ENCODE measurements around the gene TGM5.

The TGM5 gene

DNA sequence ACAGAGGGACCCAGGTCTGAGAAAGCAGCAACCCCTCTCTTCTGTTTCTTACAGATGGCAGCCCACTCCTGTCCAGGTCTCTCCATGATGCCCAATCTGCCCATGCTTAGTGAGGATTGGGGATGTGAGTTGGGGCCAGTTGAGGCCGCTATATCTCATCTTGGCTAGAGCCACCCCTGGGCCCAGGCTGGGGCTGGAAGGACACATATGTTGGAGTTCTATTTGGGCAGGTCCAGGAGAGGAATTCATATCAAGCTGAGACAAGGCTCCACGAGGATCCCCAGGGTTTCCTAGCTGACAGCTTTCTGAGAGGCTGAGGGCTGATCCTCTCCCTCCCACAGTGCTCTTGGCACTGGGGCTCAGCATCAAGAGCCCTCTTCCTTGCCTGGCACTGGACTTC is 11.4 kb downstream of the TGM5 start:
- Histone ChIP-seq H3K9me3 (ENCODE audit: control insufficient read depth in 1 of 2, low read length in 2 of 2) (no peaks in the 10 kb centered on the region), H3K4me3 (ENCODE audit: low read depth in 1 of 2, low read length in 2 of 2) (no peak overlapping the region), H3K4me1 (ENCODE audit: control insufficient read depth in 1 of 2, insufficient read depth in 2 of 2, low read length in 2 of 2) (no peaks in the 10 kb centered on the region), H3K36me3 (ENCODE audit: control insufficient read depth in 1 of 2, insufficient read depth in 2 of 2, low read length in 2 of 2) (no peaks in the 10 kb centered on the region), H3K27me3 (ENCODE audit: low read depth, low read length) (no peaks in the 10 kb centered on the region), H3K27ac (ENCODE audit: low read length) (no peak overlapping the region)

DNA sequence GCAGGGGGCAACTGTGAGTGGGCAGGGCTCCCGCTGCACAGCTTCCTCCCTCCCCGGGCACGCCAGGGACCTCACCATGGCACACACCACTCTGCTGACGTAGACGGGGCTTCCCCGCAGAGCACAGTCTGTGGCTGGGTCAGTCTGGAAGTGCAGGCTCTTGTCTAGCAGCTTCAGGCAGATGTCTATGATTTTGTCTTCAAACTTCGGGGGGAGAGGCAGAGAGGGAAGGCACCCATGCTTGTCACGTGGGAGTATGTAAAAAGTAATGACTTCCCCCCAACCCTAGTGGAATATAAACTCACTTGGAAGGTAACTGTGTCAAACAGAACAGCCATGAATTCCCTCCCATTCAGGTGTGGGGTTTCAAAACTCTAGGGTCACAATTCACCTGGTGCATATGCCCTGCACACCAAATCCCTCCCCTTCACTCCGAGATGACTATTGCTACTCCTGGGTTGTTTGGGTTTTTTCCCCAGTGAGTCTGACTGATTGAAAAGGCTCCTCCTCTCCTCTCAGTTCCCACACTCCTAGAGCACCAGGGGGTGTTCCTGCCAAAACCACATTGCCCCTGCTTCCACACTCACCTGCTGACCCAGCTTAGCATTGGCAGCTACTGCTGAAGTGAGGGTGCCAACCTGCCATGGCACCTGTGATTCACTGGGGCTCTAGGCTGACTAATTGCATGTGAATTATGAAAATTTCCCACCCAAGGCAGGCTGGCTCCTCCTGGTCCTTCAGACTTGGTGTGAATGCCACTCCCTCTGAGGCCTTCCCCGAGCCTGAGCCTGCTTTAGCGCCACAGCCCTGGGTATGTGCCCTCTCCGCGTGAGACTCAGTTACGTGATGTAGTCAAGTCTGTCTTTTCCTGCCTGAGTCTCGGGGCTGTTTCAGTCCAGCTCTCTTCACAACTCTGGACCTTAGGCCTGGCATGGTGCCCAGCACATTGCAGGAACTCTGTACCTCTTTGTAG is 13.0 kb downstream of the TGM5 start:
- Histone ChIP-seq H3K9me3 (ENCODE audit: control insufficient read depth in 1 of 2, low read length in 2 of 2) (no peaks in the 10 kb centered on the region), H3K4me1 (ENCODE audit: control insufficient read depth in 1 of 2, insufficient read depth in 2 of 2, low read length in 2 of 2) (no peaks in the 10 kb centered on the region), H3K27ac (ENCODE audit: low read length) (no peak overlapping the region), H3K4me3 (ENCODE audit: low read depth in 1 of 2, low read length in 2 of 2) (no peak overlapping the region), H3K36me3 (ENCODE audit: control insufficient read depth in 1 of 2, insufficient read depth in 2 of 2, low read length in 2 of 2) (no peaks in the 10 kb centered on the region), H3K27me3 (ENCODE audit: low read depth, low read length) (no peaks in the 10 kb centered on the region)

- H3K9me3 ChIP-seq (ENCODE audit: control insufficient read depth in 1 of 2, low read length in 2 of 2): no peaks in the 10 kb centered on the region
- H3K4me1 ChIP-seq (ENCODE audit: control insufficient read depth in 1 of 2, insufficient read depth in 2 of 2, low read length in 2 of 2): no peaks in the 10 kb centered on the region
- H3K4me3 ChIP-seq (ENCODE audit: low read depth in 1 of 2, low read length in 2 of 2): no peak overlapping the region
- H3K27ac ChIP-seq (ENCODE audit: low read length): no peak overlapping the region
- no peaks in the 10 kb centered on the region for H3K36me3 ChIP-seq (ENCODE audit: control insufficient read depth in 1 of 2, insufficient read depth in 2 of 2, low read length in 2 of 2)
- no peaks in the 10 kb centered on the region for H3K27me3 ChIP-seq (ENCODE audit: low read depth, low read length)
Observed at GRCh38 chr15:43251871-43252250, 14.9 kb downstream of the TGM5 start.

DNA sequence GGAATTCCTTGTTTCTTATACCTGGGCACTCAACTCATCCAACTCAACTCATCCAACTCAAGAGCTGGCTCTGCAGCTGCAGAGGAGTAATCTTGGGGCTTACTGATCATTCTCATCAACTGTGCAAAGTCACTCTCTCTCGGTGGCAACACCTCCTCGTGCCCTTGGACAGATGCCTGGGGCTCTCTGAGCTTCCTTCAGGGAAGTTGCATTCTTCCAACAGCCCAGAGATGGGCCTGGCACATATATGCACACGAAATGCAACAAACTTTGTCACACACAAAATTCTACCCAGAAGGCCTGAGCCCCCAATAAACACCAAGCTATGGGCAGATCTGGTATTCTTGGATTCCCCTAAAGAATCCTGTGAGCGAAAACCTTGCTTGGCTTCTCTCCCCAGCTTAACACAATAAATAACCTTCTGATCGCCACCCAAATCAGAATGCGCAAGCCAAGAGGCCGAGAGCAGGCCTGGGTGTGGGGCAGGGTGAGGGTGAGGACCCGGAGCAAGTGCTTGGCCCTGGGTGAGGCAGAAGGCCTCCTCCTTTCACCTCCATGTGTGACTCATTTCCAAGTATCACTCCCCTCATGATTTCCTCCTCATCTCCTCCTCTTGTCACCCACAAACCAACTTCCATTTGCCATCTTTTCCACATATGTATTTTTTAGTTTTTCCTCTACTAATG is 15.4 kb downstream of the TGM5 start:
- H3K27me3 ChIP-seq (ENCODE audit: low read depth, low read length): no peaks in the 10 kb centered on the region
- no peaks in the 10 kb centered on the region for H3K36me3 ChIP-seq (ENCODE audit: control insufficient read depth in 1 of 2, insufficient read depth in 2 of 2, low read length in 2 of 2)
- no peaks in the 10 kb centered on the region for H3K4me1 ChIP-seq (ENCODE audit: control insufficient read depth in 1 of 2, insufficient read depth in 2 of 2, low read length in 2 of 2)
- H3K9me3 ChIP-seq (ENCODE audit: control insufficient read depth in 1 of 2, low read length in 2 of 2): no peaks in the 10 kb centered on the region
- H3K4me3 ChIP-seq (ENCODE audit: low read depth in 1 of 2, low read length in 2 of 2): no peak overlapping the region
- H3K27ac ChIP-seq (ENCODE audit: low read length): no peak overlapping the region

DNA sequence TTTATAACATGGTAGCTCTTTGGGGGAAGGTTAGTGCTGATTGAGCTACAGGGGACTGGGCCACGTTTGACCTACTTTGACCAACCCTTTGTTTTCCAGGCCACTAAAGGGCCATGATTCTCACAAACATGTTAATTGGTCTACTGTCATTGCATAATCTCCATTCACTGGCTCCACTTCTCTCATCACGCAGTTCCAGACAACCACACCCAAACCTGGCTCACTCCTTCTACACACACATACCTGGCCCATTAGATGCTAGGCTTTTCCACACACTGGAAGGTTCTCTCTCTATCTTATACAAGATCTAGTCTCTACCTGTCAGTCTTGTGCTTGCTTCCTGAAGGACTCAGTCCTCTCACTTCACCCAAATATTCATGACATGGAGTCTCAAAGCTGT is 15.9 kb downstream of the TGM5 start:
- Histone ChIP-seq H3K4me3 (ENCODE audit: low read depth in 1 of 2, low read length in 2 of 2) (no peak overlapping the region), H3K27me3 (ENCODE audit: low read depth, low read length) (no peaks in the 10 kb centered on the region), H3K9me3 (ENCODE audit: control insufficient read depth in 1 of 2, low read length in 2 of 2) (no peaks in the 10 kb centered on the region), H3K36me3 (ENCODE audit: control insufficient read depth in 1 of 2, insufficient read depth in 2 of 2, low read length in 2 of 2) (no peaks in the 10 kb centered on the region), H3K27ac (ENCODE audit: low read length) (no peak overlapping the region), H3K4me1 (ENCODE audit: control insufficient read depth in 1 of 2, insufficient read depth in 2 of 2, low read length in 2 of 2) (no peaks in the 10 kb centered on the region)

- Histone ChIP-seq H3K27ac (ENCODE audit: low read length) (no peak overlapping the region), H3K36me3 (ENCODE audit: control insufficient read depth in 1 of 2, insufficient read depth in 2 of 2, low read length in 2 of 2) (no peaks in the 10 kb centered on the region), H3K27me3 (ENCODE audit: low read depth, low read length) (no peaks in the 10 kb centered on the region)
Observed at GRCh38 chr15:43249699-43250203, 17.0 kb downstream of the TGM5 start.

DNA sequence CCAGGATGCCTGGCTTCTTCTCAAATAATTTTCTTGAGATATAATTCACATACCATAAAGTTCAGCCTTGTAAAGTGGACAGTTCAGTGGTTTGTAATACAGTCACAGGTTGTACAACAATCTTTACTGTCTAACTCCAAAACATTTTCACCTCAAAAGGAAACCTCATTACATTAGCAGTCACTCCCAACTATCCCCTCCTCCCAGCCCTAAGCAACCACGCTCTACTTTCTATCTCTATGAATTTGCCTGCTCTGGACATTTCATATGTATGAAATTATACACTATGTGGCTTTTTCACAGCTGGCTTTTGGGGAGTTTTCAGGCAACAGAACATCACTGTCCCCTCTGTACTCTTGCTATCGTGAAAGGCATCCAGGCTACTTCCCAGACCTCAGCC is 17.5 kb downstream of the TGM5 start:
- H3K27me3 ChIP-seq (ENCODE audit: low read depth, low read length): no peaks in the 10 kb centered on the region
- H3K4me3 ChIP-seq (ENCODE audit: low read depth in 1 of 2, low read length in 2 of 2): no peak overlapping the region
- H3K9me3 ChIP-seq (ENCODE audit: control insufficient read depth in 1 of 2, low read length in 2 of 2): no peaks in the 10 kb centered on the region
- no peaks in the 10 kb centered on the region for H3K4me1 ChIP-seq (ENCODE audit: control insufficient read depth in 1 of 2, insufficient read depth in 2 of 2, low read length in 2 of 2)
- H3K36me3 ChIP-seq (ENCODE audit: control insufficient read depth in 1 of 2, insufficient read depth in 2 of 2, low read length in 2 of 2): no peaks in the 10 kb centered on the region
- H3K27ac ChIP-seq (ENCODE audit: low read length): no peak overlapping the region

More at GRCh38 chr15:43249699-43250203, 17.0 kb downstream of the TGM5 start:
- Histone ChIP-seq H3K4me3 (ENCODE audit: low read depth in 1 of 2, low read length in 2 of 2) (no peak overlapping the region), H3K9me3 (ENCODE audit: control insufficient read depth in 1 of 2, low read length in 2 of 2) (no peaks in the 10 kb centered on the region), H3K4me1 (ENCODE audit: control insufficient read depth in 1 of 2, insufficient read depth in 2 of 2, low read length in 2 of 2) (no peaks in the 10 kb centered on the region)

DNA sequence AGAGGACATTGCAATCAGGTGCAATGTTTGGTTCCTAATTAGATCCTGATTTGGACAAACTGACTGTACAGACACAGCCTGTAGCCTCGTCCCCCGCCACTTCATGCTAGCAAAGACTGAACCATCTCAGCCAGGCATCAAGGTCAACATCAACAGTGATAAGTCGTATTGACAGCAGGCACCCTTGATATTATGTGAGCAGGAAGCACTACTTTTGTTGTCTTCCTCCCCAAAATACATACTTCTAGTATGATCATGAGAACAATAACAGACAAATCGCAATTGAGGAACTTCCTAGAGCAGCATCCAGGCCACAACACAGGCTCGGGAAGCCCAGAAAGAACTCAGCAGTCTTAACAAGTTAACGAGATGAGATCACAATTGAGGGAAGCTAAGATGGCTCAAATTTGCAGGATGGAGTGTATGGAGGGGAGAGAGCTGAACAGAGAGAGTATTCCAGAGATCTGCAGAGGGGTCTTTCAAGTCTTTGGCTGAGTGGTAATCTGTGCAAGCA is 20.4 kb downstream of the TGM5 start:
- no peak overlapping the region for H3K4me3 ChIP-seq (ENCODE audit: low read depth in 1 of 2, low read length in 2 of 2)
- H3K27ac ChIP-seq (ENCODE audit: low read length): no peak overlapping the region
- H3K36me3 ChIP-seq (ENCODE audit: control insufficient read depth in 1 of 2, insufficient read depth in 2 of 2, low read length in 2 of 2): no peaks in the 10 kb centered on the region
- H3K9me3 ChIP-seq (ENCODE audit: control insufficient read depth in 1 of 2, low read length in 2 of 2): no peaks in the 10 kb centered on the region
- no peaks in the 10 kb centered on the region for H3K27me3 ChIP-seq (ENCODE audit: low read depth, low read length)
- no peaks in the 10 kb centered on the region for H3K4me1 ChIP-seq (ENCODE audit: control insufficient read depth in 1 of 2, insufficient read depth in 2 of 2, low read length in 2 of 2)

- H3K4me1 ChIP-seq (ENCODE audit: control insufficient read depth in 1 of 2, insufficient read depth in 2 of 2, low read length in 2 of 2): no peaks in the 10 kb centered on the region
- H3K27me3 ChIP-seq (ENCODE audit: low read depth, low read length): no peaks in the 10 kb centered on the region
- H3K4me3 ChIP-seq (ENCODE audit: low read depth in 1 of 2, low read length in 2 of 2): no peak overlapping the region
- H3K9me3 ChIP-seq (ENCODE audit: control insufficient read depth in 1 of 2, low read length in 2 of 2): no peaks in the 10 kb centered on the region
- H3K36me3 ChIP-seq (ENCODE audit: control insufficient read depth in 1 of 2, insufficient read depth in 2 of 2, low read length in 2 of 2): no peaks in the 10 kb centered on the region
- no peak overlapping the region for H3K27ac ChIP-seq (ENCODE audit: low read length)
Observed at GRCh38 chr15:43244092-43244491, 22.6 kb downstream of the TGM5 start.

DNA sequence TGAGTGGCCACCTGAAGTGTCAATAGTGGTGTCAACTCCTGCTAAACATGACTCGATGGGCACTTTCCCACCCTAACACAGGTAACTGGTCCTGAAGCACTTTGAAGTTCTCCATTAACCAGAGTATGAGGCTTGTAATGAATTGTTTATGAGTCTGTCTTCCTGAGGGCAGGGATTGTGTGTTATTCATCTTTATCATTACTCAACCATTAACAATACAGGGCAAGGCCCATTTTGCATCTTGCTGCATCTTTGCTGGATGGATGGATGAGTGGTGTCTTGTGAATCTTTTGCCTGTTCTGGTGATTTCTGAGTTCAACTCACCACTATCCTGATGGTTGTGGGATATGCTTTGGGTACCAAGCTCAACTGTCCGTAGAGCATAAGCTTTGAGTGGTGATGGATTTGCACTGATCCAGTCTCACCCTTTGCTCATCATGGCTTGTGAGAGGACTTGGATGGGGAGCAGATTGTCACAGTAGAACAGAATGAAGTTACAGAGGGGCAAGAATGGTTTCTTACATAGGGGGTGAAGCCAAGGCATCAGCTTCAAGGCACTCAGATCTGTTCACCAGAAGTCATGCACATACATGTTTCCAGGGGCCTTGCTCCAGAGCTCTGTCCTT is 23.6 kb downstream of the TGM5 start:
- no peak overlapping the region for H3K4me3 ChIP-seq (ENCODE audit: low read depth in 1 of 2, low read length in 2 of 2)
- H3K9me3 ChIP-seq (ENCODE audit: control insufficient read depth in 1 of 2, low read length in 2 of 2): no peaks in the 10 kb centered on the region
- no peaks in the 10 kb centered on the region for H3K27me3 ChIP-seq (ENCODE audit: low read depth, low read length)
- H3K36me3 ChIP-seq (ENCODE audit: control insufficient read depth in 1 of 2, insufficient read depth in 2 of 2, low read length in 2 of 2): no peaks in the 10 kb centered on the region
- H3K27ac ChIP-seq (ENCODE audit: low read length): no peak overlapping the region
- no peaks in the 10 kb centered on the region for H3K4me1 ChIP-seq (ENCODE audit: control insufficient read depth in 1 of 2, insufficient read depth in 2 of 2, low read length in 2 of 2)

GRCh38 chr15:43242616-43243015 is 24.1 kb downstream of the TGM5 start:
- Histone ChIP-seq H3K4me3 (ENCODE audit: low read depth in 1 of 2, low read length in 2 of 2) (no peak overlapping the region), H3K9me3 (ENCODE audit: control insufficient read depth in 1 of 2, low read length in 2 of 2) (no peaks in the 10 kb centered on the region), H3K4me1 (ENCODE audit: control insufficient read depth in 1 of 2, insufficient read depth in 2 of 2, low read length in 2 of 2) (no peaks in the 10 kb centered on the region), H3K27me3 (ENCODE audit: low read depth, low read length) (no peaks in the 10 kb centered on the region), H3K27ac (ENCODE audit: low read length) (no peak overlapping the region), H3K36me3 (ENCODE audit: control insufficient read depth in 1 of 2, insufficient read depth in 2 of 2, low read length in 2 of 2) (no peaks in the 10 kb centered on the region)
